H9 (cell line): ENCODE data around the gene INO80. TPM values are rescaled to one million over a fixed set of nuclear protein-coding genes. Genes with fewer than 3 reads are reported as not detected.

ENCODE experiments used
- DNase-seq: peaks from one replicate; pipeline ENCODE4 v3.0.0-alpha.2; 2017
- H2AFZ ChIP-seq: one replicate; pipeline ENCODE4 v1.6.1; 2013; ENCODE audit warnings: mild to moderate bottlenecking, low read length, control low read depth, moderate library complexity
- H2AK5ac ChIP-seq: 2 replicates; pipeline ENCODE4 v1.6.1; 2013; ENCODE audit warnings: low read length, control low read depth, mixed read lengths; ENCODE audit not compliant: insufficient read length
- H2BK120ac ChIP-seq: one replicate; pipeline ENCODE4 v1.6.1; 2013; ENCODE audit warnings: low read depth, mild to moderate bottlenecking, low read length, control low read depth, inconsistent platforms; ENCODE audit not compliant: poor library complexity, severe bottlenecking
- H2BK12ac ChIP-seq: 2 replicates; pipeline ENCODE4 v1.6.1; 2013; ENCODE audit warnings: low read length, control low read depth, mixed read lengths, low read depth; ENCODE audit not compliant: insufficient read length
- H2BK15ac ChIP-seq: 2 replicates; pipeline ENCODE4 v1.6.1; 2013; ENCODE audit warnings: low read depth, low read length, control low read depth
- H2BK20ac ChIP-seq: one replicate; pipeline ENCODE4 v1.6.1; 2013; ENCODE audit warnings: low read depth, mild to moderate bottlenecking, low read length, control low read depth, inconsistent platforms; ENCODE audit not compliant: poor library complexity, severe bottlenecking
- H2BK5ac ChIP-seq: 2 replicates; pipeline ENCODE4 v1.6.1; 2013; ENCODE audit warnings: low read length, control low read depth, mixed read lengths; ENCODE audit not compliant: insufficient read length
- H3K14ac ChIP-seq: 2 replicates; pipeline ENCODE4 v1.6.1; 2013; ENCODE audit warnings: low read length, control low read depth; ENCODE audit not compliant: insufficient read depth
- H3K18ac ChIP-seq: 2 replicates; pipeline ENCODE4 v1.6.1; 2013; ENCODE audit warnings: low read depth, mild to moderate bottlenecking, mixed read lengths, low read length, control low read depth; ENCODE audit not compliant: insufficient read length
- H3K23ac ChIP-seq: 2 replicates; pipeline ENCODE4 v1.6.1; 2013; ENCODE audit warnings: low read length, control low read depth, mixed read lengths, low read depth; ENCODE audit not compliant: insufficient read length
- H3K23me2 ChIP-seq: 2 replicates; pipeline ENCODE4 v1.6.1; 2013; ENCODE audit warnings: low read depth, mild to moderate bottlenecking, mixed read lengths, low read length, control low read depth; ENCODE audit not compliant: insufficient read length, poor library complexity, severe bottlenecking
- H3K27ac ChIP-seq: 2 replicates; pipeline ENCODE4 v1.5.1; 2013; ENCODE audit warnings: low read length, control low read depth, mixed read lengths, low read depth; ENCODE audit not compliant: insufficient read length
- H3K27me3 ChIP-seq: 2 replicates; pipeline ENCODE4 v1.6.1; 2013; ENCODE audit warnings: low read length, control low read depth, inconsistent platforms; ENCODE audit not compliant: insufficient read depth
- H3K4ac ChIP-seq: 2 replicates; pipeline ENCODE4 v1.6.1; 2013; ENCODE audit warnings: low read depth, mild to moderate bottlenecking, control low read depth, inconsistent platforms, low read length, moderate library complexity
- H3K4me1 ChIP-seq: 2 replicates; pipeline ENCODE4 v1.6.1; 2013; ENCODE audit warnings: low read length, control low read depth, inconsistent platforms; ENCODE audit not compliant: insufficient read depth
- H3K4me2 ChIP-seq: 2 replicates; pipeline ENCODE4 v1.6.1; 2013; ENCODE audit warnings: low read length, control low read depth, mixed read lengths; ENCODE audit not compliant: insufficient read length, insufficient read depth
- H3K56ac ChIP-seq: 2 replicates; pipeline ENCODE4 v1.6.1; 2013; ENCODE audit warnings: low read depth, mild to moderate bottlenecking, mixed read lengths, low read length, control low read depth; ENCODE audit not compliant: insufficient read length
- H3K79me1 ChIP-seq: 2 replicates; pipeline ENCODE4 v1.6.1; 2013; ENCODE audit warnings: low read depth, mild to moderate bottlenecking, moderate library complexity, low read length, control low read depth, inconsistent platforms; ENCODE audit not compliant: insufficient read depth, poor library complexity, severe bottlenecking
- H3K79me2 ChIP-seq: 2 replicates; pipeline ENCODE4 v1.6.1; 2013; ENCODE audit warnings: low read length, control low read depth, inconsistent platforms; ENCODE audit not compliant: insufficient read depth
- H3K9ac ChIP-seq: 2 replicates; pipeline ENCODE4 v1.6.1; 2013; ENCODE audit warnings: low read length, control low read depth, mixed read lengths; ENCODE audit not compliant: insufficient read length; ENCODE audit errors: extremely low read depth
- H3K9me3 ChIP-seq: one replicate; pipeline ENCODE4 v1.6.1; 2013; ENCODE audit warnings: low read depth, low read length, inconsistent platforms; ENCODE audit not compliant: control insufficient read depth
- H3T11ph ChIP-seq: one replicate; pipeline ENCODE4 v1.6.1; 2013; ENCODE audit warnings: mild to moderate bottlenecking, low read length, control low read depth, inconsistent platforms
- H4K20me1 ChIP-seq: one replicate; pipeline ENCODE4 v1.6.1; 2013; ENCODE audit not compliant: control insufficient read depth, insufficient read length, insufficient read depth
- H4K5ac ChIP-seq: 2 replicates; pipeline ENCODE4 v1.6.1; 2013; ENCODE audit warnings: low read depth, mild to moderate bottlenecking, mixed read lengths, low read length, control low read depth; ENCODE audit not compliant: insufficient read length
- H4K8ac ChIP-seq: replicated peaks from 2 replicates; pipeline ENCODE4 v1.6.1; 2013; ENCODE audit warnings: low read length, control low read depth, mixed read lengths, low read depth; ENCODE audit not compliant: insufficient read length
- H4K91ac ChIP-seq: 2 replicates; pipeline ENCODE4 v1.6.1; 2013; ENCODE audit warnings: low read depth, mild to moderate bottlenecking, moderate library complexity, mixed read lengths, low read length, control low read depth; ENCODE audit not compliant: insufficient read length
- H3K27ac Mint-ChIP-seq, 3 experiments: 2 replicates in 2 of 3; 3 replicates in 1 of 3; pipeline ENCODE4 v1.8.0; 2020 to 2021; ENCODE audit warnings: mixed read lengths in 3 of 3, mild to moderate bottlenecking in 1 of 3, moderate library complexity in 1 of 3
- H3K27me3 Mint-ChIP-seq: 2 replicates; pipeline ENCODE4 v1.8.0; 2021; ENCODE audit warnings: low read depth, mild to moderate bottlenecking, moderate library complexity, mixed read lengths
- H3K36me3 Mint-ChIP-seq, 3 experiments: 2 replicates in 2 of 3; 3 replicates in 1 of 3; pipeline ENCODE4 v1.8.0; 2020 to 2021; ENCODE audit warnings: low read depth in 3 of 3, mixed read lengths in 3 of 3; ENCODE audit not compliant: insufficient read depth in 1 of 3
- H3K4me1 Mint-ChIP-seq, 2 experiments: 2 replicates each; pipeline ENCODE4 v1.8.0; 2020; ENCODE audit warnings: mixed read lengths in 2 of 2
- H3K4me3 Mint-ChIP-seq, 2 experiments: 2 replicates in 1 of 2; 3 replicates in 1 of 2; pipeline ENCODE4 v1.8.0; 2020 to 2021; ENCODE audit warnings: mild to moderate bottlenecking in 2 of 2, mixed read lengths in 2 of 2, moderate library complexity in 1 of 2
- H3K9me3 Mint-ChIP-seq, 2 experiments: 2 replicates in 1 of 2; 3 replicates in 1 of 2; pipeline ENCODE4 v1.8.0; 2020; ENCODE audit warnings: mild to moderate bottlenecking in 2 of 2, mixed read lengths in 2 of 2, moderate library complexity in 1 of 2
- WGBS: extraction: QIAGEN DNeasy Blood & Tissue Kit; methylation state at CpG from one replicate; pipeline ENCODE4 v1.1.7; 2013; ENCODE audit warnings: missing lambda C conversion rate, low lambda C conversion rate, mixed read lengths; ENCODE audit not compliant: insufficient read length; ENCODE audit errors: extremely low coverage; 5-methylcytosine and 5-hydroxymethylcytosine counted together
- total RNA-seq: library from RNA; stranded (reverse); gene quantifications from 2 replicates; pipeline ENCODE4 v1.2.1, GENCODE V29; 2021
- TF ChIP-seq, protein P1 (sequence below): fragments of 200-600 bp; sonication (generic); conservative IDR thresholded peaks from 3 replicates; pipeline ENCODE4 v1.8.0; 2021; ENCODE audit warnings: antibody characterized with exemption, mild to moderate bottlenecking

The INO80 gene
- total RNA-seq, 1 experiment from 2014 or later: 29.2 TPM

DNA sequence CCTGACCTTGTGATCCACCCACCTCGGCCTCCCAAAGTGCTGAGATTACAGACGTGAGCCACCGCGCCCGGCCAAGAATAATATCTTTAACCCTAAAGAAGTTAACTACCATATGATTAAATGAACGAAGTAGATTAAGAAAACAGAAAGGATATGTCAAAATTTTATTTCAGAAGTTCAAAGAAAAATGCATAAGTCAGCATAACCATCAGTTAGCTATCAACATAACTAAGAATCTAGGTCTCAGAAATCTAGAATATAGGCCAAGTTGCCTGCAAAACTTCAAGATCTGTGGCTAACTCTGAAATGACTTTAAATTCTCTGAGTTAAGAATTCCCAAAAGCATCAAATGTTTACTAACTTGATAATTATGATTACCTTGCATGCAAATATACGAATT lies 38.0 kb downstream of the INO80 start:
- no peak overlapping the region for H2BK12ac ChIP-seq
- no peaks in the 10 kb centered on the region for H3K4me1 ChIP-seq
- peaks cover 31 to 92% (median 69%) of the 10 kb centered on the region in 3 experiments for H3K36me3 Mint-ChIP-seq
- no peaks in the 10 kb centered on the region for H3K9me3 Mint-ChIP-seq
- DNase-seq: no peak
- H4K91ac ChIP-seq: no peak overlapping the region
- no peaks in the 10 kb centered on the region for H3K23me2 ChIP-seq
- no peak overlapping the region for H3K23ac ChIP-seq
- TF ChIP-seq, protein P1, sequence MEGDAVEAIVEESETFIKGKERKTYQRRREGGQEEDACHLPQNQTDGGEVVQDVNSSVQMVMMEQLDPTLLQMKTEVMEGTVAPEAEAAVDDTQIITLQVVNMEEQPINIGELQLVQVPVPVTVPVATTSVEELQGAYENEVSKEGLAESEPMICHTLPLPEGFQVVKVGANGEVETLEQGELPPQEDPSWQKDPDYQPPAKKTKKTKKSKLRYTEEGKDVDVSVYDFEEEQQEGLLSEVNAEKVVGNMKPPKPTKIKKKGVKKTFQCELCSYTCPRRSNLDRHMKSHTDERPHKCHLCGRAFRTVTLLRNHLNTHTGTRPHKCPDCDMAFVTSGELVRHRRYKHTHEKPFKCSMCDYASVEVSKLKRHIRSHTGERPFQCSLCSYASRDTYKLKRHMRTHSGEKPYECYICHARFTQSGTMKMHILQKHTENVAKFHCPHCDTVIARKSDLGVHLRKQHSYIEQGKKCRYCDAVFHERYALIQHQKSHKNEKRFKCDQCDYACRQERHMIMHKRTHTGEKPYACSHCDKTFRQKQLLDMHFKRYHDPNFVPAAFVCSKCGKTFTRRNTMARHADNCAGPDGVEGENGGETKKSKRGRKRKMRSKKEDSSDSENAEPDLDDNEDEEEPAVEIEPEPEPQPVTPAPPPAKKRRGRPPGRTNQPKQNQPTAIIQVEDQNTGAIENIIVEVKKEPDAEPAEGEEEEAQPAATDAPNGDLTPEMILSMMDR: no peak
- no peak overlapping the region for H4K5ac ChIP-seq
- no CpG with 5 or more reads among the region's 7 CpGs for WGBS
- H2BK15ac ChIP-seq: no peak overlapping the region
- H4K20me1 ChIP-seq: no peaks in the 10 kb centered on the region
- no peak overlapping the region for H3T11ph ChIP-seq
- H3K27me3 ChIP-seq: no peaks in the 10 kb centered on the region
- no peak overlapping the region for H3K9ac ChIP-seq
- no peak overlapping the region for H3K56ac ChIP-seq
- H2BK5ac ChIP-seq: no peak overlapping the region
- no peaks in the 10 kb centered on the region for H3K4me1 Mint-ChIP-seq
- no peak overlapping the region for H3K4me3 Mint-ChIP-seq
- H3K27ac Mint-ChIP-seq: no peak overlapping the region
- H2BK20ac ChIP-seq: no peak overlapping the region
- H3K79me1 ChIP-seq: no peaks in the 10 kb centered on the region
- H4K8ac ChIP-seq: no peak overlapping the region
- no peaks in the 10 kb centered on the region for H3K27me3 Mint-ChIP-seq
- H3K9me3 ChIP-seq: no peaks in the 10 kb centered on the region
- H2AFZ ChIP-seq: no peak overlapping the region
- H3K4me2 ChIP-seq: no peak overlapping the region
- no peaks in the 10 kb centered on the region for H3K79me2 ChIP-seq
- H2BK120ac ChIP-seq: no peak overlapping the region
- H3K4ac ChIP-seq: no peak overlapping the region
- no peak overlapping the region for H3K14ac ChIP-seq
- no peak overlapping the region for H3K18ac ChIP-seq
- no peak overlapping the region for H2AK5ac ChIP-seq
- no peak overlapping the region for H3K27ac ChIP-seq
